ENCODE measurements around the gene CACNA1A. TPM values are rescaled to one million over a fixed set of nuclear protein-coding genes. Genes with fewer than 3 reads are reported as not detected.
A peak's percentile ranks its signal among the peaks of the same experiment; 100 is the strongest.
"Not testable (repeated sequence)": the region's sequence is repeated elsewhere in the genome, so short reads cannot be mapped to it uniquely, and the experiment has no call there.

CACNA1A gene
- total RNA-seq, 1 donor from 2014 or later = 0.20 TPM

DNA sequence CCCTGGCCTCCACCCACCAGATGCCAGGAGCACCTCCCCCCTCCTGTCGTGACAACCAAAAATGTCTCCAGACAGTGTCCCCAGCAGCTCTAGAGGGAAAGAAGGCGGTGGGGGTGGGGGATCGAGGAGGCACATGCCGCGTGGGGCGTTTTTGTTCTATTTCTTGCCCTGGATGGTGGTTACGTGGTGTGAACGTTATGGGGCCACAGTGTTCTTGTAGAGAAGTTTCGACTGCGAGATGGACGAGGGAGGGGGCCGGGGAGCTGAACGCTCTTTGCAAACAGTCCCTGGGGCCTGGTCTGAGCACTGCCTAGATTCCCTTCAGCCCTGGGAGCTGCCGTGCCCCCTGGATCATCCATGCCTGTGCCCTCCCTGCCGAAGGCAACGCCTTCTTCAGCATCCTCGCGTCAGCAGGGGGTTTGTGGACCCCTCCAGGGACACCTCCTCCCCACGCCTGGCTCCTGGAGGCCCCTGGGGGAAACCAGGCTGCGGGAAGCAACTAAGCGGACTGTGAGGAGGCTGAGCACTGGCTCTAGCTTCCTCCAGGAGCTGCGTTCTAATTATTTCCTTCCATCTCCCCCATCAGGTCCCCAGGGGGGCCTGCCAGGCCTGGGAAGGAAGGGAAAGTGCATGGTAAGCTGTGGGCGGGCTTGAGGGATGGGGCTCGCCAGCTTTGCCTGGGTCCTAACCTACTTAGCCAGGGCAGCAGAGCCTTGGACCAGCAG, 224.6 kb downstream of the CACNA1A start:
- no peak for DNase-seq (ENCODE audit: low read depth in 2 of 2)

GRCh38 chr19:13277104-13277809, 229.0 kb downstream of the CACNA1A start:
- DNase-seq (ENCODE audit: low read depth in 2 of 2) = peak; percentile 74 to 85

- peak in 1 of 2 donors; percentile 24 for DNase-seq (ENCODE audit: low read depth in 2 of 2)
Observed at GRCh38 chr19:13275016-13275722, 231.1 kb downstream of the CACNA1A start.

GRCh38 chr19:13270514-13271105, 235.7 kb downstream of the CACNA1A start:
- no peak for DNase-seq (ENCODE audit: low read depth in 2 of 2)

GRCh38 chr19:13269348-13269747, 236.9 kb downstream of the CACNA1A start:
- DNase-seq (ENCODE audit: low read depth in 2 of 2) = no peak

DNA sequence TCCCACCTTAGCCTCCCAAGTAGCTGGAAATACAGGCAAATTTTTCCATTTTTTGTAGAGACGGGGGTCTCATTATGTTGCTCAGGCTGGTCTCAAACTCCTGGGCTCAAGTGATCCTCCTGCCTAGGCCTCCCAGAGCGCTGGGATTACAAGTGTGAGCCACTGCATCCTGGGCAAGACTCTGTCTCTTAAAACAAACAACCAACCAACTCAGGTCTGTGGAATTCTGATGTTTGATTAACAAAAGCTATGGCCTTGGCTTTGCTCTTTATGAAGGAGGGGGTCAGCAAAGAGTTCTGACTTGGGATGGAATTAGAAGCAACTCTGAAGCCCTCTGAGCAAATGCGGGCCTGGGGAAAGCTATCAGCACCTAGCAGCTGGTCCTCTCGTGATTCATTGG, 238.4 kb downstream of the CACNA1A start:
- no peak for DNase-seq (ENCODE audit: low read depth in 2 of 2)

DNA sequence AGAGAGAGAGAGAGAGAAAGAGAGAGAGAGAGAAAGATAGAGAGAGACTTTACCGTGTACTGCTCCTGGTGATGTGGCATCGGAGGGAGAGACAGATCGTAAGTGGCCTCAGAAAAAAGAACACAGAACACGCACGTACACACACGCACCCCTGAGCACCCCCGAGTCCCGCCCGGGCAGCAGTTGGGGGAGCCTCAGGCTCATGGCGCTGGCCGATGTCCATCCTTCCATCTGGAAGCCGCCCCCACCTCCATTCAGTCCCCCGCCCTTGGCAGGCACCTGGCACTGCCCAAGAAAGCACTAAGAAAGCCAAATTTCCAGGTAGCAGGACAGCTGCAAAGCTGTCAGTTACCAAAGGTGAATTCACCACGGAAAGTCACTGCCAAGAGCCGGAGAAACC, 239.1 kb downstream of the CACNA1A start:
- no peak for DNase-seq (ENCODE audit: low read depth in 2 of 2)

GRCh38 chr19:13262450-13262849, 243.8 kb downstream of the CACNA1A start:
- peak; percentile 63 to 65 for DNase-seq (ENCODE audit: low read depth in 2 of 2)

DNA sequence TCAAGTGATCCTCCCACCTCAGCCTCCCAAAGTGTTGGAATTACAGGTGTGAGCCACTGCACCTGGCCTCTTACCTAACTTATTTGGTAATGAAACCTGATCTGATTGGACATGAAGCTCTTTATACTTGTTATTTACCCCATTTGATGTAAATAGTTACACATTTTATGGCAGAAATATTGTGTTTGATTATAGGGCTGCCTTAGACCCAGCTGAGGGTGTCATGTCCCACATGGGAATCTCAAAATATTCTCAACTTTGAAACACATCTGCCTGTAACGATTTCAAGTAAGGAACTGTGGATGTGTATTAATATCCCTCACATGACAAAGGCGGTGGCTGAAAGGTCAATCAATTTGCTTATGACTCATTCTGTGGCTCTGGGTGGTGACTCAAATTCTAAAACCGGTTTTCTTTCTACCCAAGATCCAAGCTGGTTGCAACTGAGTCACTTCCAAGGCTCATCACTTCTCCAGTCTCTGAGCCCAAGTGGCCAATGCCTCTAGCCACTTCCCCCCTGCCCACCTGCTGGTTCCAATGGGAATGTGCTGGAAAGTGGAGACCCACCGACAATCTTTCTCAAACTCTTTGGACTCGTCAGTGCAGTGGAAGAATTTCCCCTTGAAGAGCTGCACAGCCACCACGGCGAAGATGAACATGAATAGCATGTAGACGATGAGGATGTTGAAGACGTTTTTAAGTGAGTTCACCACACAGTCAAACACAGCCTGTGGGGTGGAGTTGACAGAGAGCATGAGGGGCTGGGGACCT, 245.2 kb downstream of the CACNA1A start:
- peak in 1 of 2 donors; percentile 91 for DNase-seq (ENCODE audit: low read depth in 2 of 2)

DNA sequence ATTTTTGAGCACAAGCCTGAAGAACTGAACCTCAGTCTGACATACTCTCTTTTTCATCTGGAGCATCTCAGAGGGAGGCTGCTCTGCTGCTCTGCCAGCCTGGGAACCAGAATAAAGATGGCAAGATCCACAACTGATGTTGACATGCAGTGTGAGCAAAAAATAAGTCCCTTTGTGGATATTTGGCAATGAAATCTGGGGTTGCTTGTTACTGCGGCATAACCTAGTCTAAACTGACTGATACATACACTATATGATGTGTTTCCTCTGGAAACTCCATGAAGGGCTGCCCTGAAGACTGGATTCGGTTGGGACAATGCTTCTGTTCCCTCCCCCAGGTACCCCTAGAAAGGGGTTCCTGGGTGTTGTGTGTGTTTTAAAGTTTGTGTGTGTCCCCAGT, 249.4 kb downstream of the CACNA1A start:
- DNase-seq (ENCODE audit: low read depth in 2 of 2) = no peak

GRCh38 chr19:13256398-13256797, 249.9 kb downstream of the CACNA1A start:
- DNase-seq (ENCODE audit: low read depth in 2 of 2) = not testable (repeated sequence)

GRCh38 chr19:13255719-13256059, 250.6 kb downstream of the CACNA1A start:
- no peak for DNase-seq (ENCODE audit: low read depth in 2 of 2)

DNA sequence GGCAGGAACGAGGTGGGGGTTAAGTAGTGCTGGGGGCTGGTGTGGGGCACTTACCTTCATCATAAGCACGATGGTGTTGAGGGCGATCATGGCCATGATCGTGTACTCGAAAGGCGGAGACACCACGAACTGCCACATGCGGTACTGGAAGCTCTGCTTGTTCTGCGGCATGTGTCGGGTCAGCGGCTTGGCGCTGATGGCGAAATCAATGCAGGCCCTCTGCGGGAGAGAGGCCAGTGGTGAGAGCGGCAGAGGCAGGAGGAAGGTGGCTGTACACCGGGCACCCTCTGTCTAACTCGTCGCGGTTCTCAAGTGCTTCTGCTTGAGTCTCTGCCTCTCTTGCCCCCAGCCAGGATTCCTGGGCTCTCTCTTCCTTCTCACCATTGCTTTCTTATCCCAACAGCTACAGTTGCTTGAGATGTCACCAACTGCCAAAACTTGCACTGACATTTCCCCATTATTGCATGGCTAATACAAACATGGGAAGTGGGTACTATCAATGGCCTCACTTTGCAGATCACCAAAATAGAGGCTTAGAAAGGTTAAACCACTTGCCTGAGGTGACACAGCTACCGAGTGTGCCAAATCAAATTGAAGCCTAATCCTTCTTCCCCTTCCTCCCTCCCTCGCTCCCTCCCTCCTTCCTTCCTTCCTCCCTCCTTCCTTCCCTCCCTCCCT, 251.1 kb downstream of the CACNA1A start:
- DNase-seq (ENCODE audit: low read depth in 2 of 2) = no peak

DNA sequence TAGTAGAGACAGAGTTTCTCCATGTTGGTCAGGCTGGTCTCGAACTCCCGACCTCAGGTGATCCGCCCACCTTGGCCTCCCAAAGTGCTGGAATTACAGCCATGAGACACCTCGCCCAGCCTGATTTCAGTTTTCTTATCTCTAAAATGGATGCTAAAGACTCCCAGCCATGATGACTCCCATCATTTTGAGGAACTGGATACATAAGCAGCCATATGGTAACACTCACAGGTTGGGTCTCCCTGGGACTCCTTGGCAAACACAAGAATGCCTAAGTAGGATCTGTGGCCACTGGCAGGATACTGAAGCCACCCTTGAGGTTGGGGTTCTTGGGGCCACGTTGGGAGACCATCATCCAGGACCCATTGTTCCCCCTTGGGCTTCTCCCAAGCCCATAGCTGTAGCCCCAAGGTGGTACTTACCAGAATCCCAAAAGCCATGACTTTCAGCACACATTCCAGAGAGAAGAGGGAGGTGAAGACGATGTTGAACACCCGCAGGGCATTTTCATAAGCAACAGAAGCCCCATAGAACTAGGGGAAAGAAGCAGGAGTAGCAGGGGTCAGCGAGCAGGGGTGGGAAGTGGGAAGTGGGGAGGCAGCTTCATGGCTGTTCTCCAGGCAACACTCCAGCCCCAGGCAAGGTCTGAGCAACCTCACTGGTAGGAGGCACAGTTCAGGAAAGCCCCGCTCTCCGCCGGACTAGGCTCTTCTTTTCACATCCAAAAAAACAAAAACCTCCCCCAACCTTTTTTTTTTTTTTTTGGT, 253.5 kb downstream of the CACNA1A start:
- no peak for DNase-seq (ENCODE audit: low read depth in 2 of 2)

DNA sequence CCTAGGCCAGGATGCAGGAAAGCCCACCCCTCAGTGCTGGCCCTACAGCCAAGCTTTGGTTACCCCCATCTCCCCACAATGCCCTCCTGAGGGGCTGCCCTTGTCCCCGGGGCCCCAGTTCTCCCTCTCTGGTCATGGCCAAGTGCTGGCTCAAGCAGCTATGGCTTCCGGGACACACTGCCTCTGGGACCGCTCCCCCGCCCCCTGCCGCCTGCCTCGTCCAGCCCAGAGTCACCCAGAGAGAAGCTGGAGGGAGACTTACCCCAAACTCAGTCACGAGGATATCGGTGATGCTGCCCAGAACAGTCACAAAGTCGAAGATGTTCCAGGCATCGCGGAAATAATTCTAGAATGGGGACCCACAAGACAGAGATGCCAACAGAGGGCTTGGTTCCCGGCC, 261.4 kb downstream of the CACNA1A start:
- DNase-seq (ENCODE audit: low read depth in 2 of 2) = no peak

DNA sequence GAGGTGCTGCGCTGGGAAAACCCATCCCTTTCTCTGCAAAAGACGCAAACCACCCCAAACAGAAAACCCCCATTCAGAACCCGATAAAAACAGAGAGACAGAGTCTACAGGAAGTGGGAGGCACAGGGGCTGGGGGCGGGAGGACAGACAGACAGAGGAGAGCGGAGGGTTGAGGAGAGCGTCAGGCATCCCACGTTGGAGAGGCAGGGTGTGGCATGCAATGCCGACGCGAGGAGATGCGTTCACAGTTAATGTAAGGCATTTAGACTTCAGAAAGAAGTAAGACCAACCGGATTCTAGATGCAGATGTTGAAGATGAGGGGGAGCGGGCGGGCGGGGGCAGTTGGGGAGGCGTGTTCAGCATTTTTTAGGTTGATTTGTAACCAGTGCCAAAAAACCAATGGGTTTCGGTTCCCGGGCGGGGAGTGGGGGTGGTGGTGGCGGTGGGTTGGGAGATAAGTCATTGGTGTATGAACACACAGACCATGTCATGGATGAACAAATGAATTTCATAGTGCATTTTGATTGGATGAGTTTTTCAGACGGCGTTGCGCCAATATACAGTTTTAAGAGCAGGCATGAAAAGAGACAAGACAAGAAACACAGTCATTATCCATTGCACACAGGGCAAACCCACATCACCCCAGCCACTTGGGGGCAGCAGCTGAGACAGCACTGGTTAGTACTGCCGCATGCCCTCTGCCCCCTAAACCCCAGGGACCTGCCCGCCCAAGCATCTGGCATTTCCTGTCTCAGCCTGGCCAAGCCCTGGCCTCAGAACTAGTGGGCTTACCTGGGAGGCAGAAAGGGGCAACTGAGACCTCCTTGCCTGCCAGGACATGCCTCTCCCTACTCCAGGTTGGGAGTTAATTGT, 264.8 kb downstream of the CACNA1A start:
- DNase-seq (ENCODE audit: low read depth in 2 of 2) = no peak

- no peak for DNase-seq (ENCODE audit: low read depth in 2 of 2)
Observed at GRCh38 chr19:13240312-13241022, 265.8 kb downstream of the CACNA1A start.

- no peak for DNase-seq (ENCODE audit: low read depth in 2 of 2)
Observed at GRCh38 chr19:13238891-13239534, 267.3 kb downstream of the CACNA1A start.
